B cell (primary cell): ENCODE results near the gene DCT.

ENCODE experiments used
- EZH2 ChIP-seq: IDR thresholded peaks from 2 replicates; pipeline ENCODE4 v1.6.1; 2012; ENCODE audit warnings: borderline replicate concordance, low read depth, mild to moderate bottlenecking, moderate library complexity, low read length; ENCODE audit not compliant: insufficient read depth, poor library complexity, severe bottlenecking
- TF ChIP-seq, protein P1 (sequence below): fragments of 200-600 bp; IDR thresholded peaks from one replicate; pipeline ENCODE4 v1.8.0; 2022; ENCODE audit warnings: antibody characterized with exemption, mild to moderate bottlenecking

DNA sequence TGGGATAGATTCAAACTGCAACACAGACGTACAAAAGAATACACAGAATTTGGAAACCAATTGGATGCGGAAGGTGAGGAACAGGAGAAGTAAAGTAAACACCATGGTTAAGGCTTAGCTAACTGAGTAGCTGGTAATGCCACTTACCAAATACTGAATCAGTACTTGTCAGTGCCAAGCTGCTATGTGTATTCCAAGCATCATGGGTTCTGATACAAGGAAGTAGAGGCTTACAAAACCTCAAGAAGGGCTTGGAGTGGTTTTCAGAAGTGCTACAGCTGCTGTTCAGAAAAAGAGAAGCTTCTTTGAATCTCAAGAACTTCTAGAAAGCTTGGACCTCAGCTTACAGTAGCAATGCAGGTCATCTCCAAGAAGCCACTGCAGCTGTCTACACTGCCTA is 35.9 kb upstream of the DCT start:
- TF ChIP-seq, protein P1, sequence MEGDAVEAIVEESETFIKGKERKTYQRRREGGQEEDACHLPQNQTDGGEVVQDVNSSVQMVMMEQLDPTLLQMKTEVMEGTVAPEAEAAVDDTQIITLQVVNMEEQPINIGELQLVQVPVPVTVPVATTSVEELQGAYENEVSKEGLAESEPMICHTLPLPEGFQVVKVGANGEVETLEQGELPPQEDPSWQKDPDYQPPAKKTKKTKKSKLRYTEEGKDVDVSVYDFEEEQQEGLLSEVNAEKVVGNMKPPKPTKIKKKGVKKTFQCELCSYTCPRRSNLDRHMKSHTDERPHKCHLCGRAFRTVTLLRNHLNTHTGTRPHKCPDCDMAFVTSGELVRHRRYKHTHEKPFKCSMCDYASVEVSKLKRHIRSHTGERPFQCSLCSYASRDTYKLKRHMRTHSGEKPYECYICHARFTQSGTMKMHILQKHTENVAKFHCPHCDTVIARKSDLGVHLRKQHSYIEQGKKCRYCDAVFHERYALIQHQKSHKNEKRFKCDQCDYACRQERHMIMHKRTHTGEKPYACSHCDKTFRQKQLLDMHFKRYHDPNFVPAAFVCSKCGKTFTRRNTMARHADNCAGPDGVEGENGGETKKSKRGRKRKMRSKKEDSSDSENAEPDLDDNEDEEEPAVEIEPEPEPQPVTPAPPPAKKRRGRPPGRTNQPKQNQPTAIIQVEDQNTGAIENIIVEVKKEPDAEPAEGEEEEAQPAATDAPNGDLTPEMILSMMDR = no peak
- TF ChIP-seq EZH2 = no peak
